Neuronal stem cell (in vitro differentiated cells): ENCODE data around the gene SORCS2.

ENCODE experiments used
- DNase-seq: peaks from one replicate; pipeline ENCODE4 v3.0.0-alpha.2; 2013; ENCODE audit warnings: low spot score
- H2AFZ ChIP-seq: one replicate; pipeline ENCODE4 v1.6.1; 2013; ENCODE audit warnings: mild to moderate bottlenecking, low read length, inconsistent platforms
- H2AK5ac ChIP-seq: 2 replicates; pipeline ENCODE4 v1.6.1; 2013; ENCODE audit warnings: low read depth, mild to moderate bottlenecking, inconsistent platforms, low read length, moderate library complexity, mixed read lengths
- H2BK120ac ChIP-seq: 2 replicates; pipeline ENCODE4 v1.6.1; 2013; ENCODE audit warnings: low read depth, mild to moderate bottlenecking, inconsistent platforms, low read length, moderate library complexity, mixed read lengths
- H2BK12ac ChIP-seq: one replicate; pipeline ENCODE4 v1.6.1; 2013; ENCODE audit warnings: low read length, inconsistent platforms
- H2BK15ac ChIP-seq: 2 replicates; pipeline ENCODE4 v1.6.1; 2013; ENCODE audit warnings: mild to moderate bottlenecking, low read length, inconsistent platforms, mixed read lengths
- H2BK5ac ChIP-seq: one replicate; pipeline ENCODE4 v1.6.1; 2013; ENCODE audit warnings: inconsistent platforms, mild to moderate bottlenecking, low read length, moderate library complexity
- H3K14ac ChIP-seq: one replicate; pipeline ENCODE4 v1.6.1; 2013; ENCODE audit warnings: low read length, inconsistent platforms
- H3K18ac ChIP-seq: 2 replicates; pipeline ENCODE4 v1.6.1; 2013; ENCODE audit warnings: low read length, inconsistent platforms
- H3K23ac ChIP-seq: 2 replicates; pipeline ENCODE4 v1.6.1; 2013; ENCODE audit warnings: low read depth, mild to moderate bottlenecking, mixed read lengths, low read length, inconsistent platforms; ENCODE audit not compliant: poor library complexity
- H3K27ac ChIP-seq: replicated peaks from 3 replicates; pipeline ENCODE4 v1.5.1; 2013; ENCODE audit warnings: low read length, inconsistent platforms
- H3K27me3 ChIP-seq, 3 experiments: 2 replicates each; pipeline ENCODE4 v1.6.1; 2013; ENCODE audit warnings: low read length in 3 of 3, mild to moderate bottlenecking in 2 of 3, inconsistent platforms in 1 of 3, low read depth in 1 of 3, mixed read lengths in 1 of 3, moderate library complexity in 1 of 3; ENCODE audit not compliant: control insufficient read depth in 3 of 3, insufficient read depth in 3 of 3
- H3K36me3 ChIP-seq, 2 donors: replicated peaks in 1 of 2; 2 replicates each; pipeline ENCODE4 v1.6.1; 2013; ENCODE audit warnings: low read length in 2 of 2; ENCODE audit not compliant: control insufficient read depth in 2 of 2, insufficient read depth in 2 of 2
- H3K4ac ChIP-seq: 2 replicates; pipeline ENCODE4 v1.6.1; 2013; ENCODE audit warnings: inconsistent platforms, mild to moderate bottlenecking, low read length, moderate library complexity
- H3K4me1 ChIP-seq, 2 donors: 1 replicate in 1 of 2; 2 replicates in 1 of 2; pipeline ENCODE4 v1.6.1; 2013; ENCODE audit warnings: low read length in 2 of 2, low read depth in 1 of 2; ENCODE audit not compliant: control insufficient read depth in 2 of 2, insufficient read depth in 1 of 2
- H3K4me2 ChIP-seq: one replicate; pipeline ENCODE4 v1.6.1; 2013; ENCODE audit warnings: mild to moderate bottlenecking, low read length, inconsistent platforms; ENCODE audit not compliant: insufficient read depth, poor library complexity, severe bottlenecking
- H3K4me3 ChIP-seq, 2 donors: 2 replicates each; pipeline ENCODE4 v1.5.1; 2013; ENCODE audit warnings: low read length in 2 of 2, mild to moderate bottlenecking in 2 of 2, inconsistent platforms in 1 of 2, moderate library complexity in 1 of 2
- H3K79me1 ChIP-seq: one replicate; pipeline ENCODE4 v1.6.1; 2013; ENCODE audit warnings: low read depth, mild to moderate bottlenecking, inconsistent platforms, low read length, moderate library complexity
- H3K9ac ChIP-seq: one replicate; pipeline ENCODE4 v1.6.1; 2013; ENCODE audit warnings: mild to moderate bottlenecking, low read depth, low read length, inconsistent platforms; ENCODE audit not compliant: poor library complexity
- H3K9me3 ChIP-seq, 2 donors: replicated peaks in 1 of 2; 2 replicates each; pipeline versions ENCODE3 to v1.6.1; 2013; ENCODE audit warnings: low read length in 2 of 2, mild to moderate bottlenecking in 2 of 2, inconsistent platforms in 1 of 2, low read depth in 1 of 2, mixed read lengths in 1 of 2, moderate library complexity in 1 of 2; ENCODE audit not compliant: control insufficient read depth in 2 of 2, insufficient read depth in 1 of 2
- H4K8ac ChIP-seq: one replicate; pipeline ENCODE4 v1.6.1; 2013; ENCODE audit warnings: low read depth, mild to moderate bottlenecking, inconsistent platforms, low read length, moderate library complexity
- H4K91ac ChIP-seq: one replicate; pipeline ENCODE4 v1.6.1; 2013; ENCODE audit warnings: low read length, low read depth, mild to moderate bottlenecking, inconsistent platforms; ENCODE audit not compliant: poor library complexity
- WGBS, 2 donors: extraction: QIAGEN DNeasy Blood & Tissue Kit; methylation state at CpG; one replicate each; pipeline ENCODE4 v1.1.7; 2013; ENCODE audit warnings: missing lambda C conversion rate in 2 of 2, mixed read lengths in 1 of 2; ENCODE audit not compliant: insufficient read length in 2 of 2, insufficient replicate concordance in 1 of 2; ENCODE audit errors: extremely low coverage in 2 of 2; 5-methylcytosine and 5-hydroxymethylcytosine counted together

The SORCS2 gene

GRCh38 chr4:7539659-7540058, 347.3 kb downstream of the SORCS2 start:
- H2BK15ac ChIP-seq, result no peak overlapping the region
- H2AFZ ChIP-seq, result no peak overlapping the region
- no peak overlapping the region for H2AK5ac ChIP-seq
- no peak overlapping the region for H3K4me2 ChIP-seq
- no peaks in the 10 kb centered on the region for H3K4me1 ChIP-seq
- H3K18ac ChIP-seq, result no peak overlapping the region
- no peak overlapping the region for H3K4ac ChIP-seq
- H3K23ac ChIP-seq, result no peak overlapping the region
- no peak overlapping the region for H2BK12ac ChIP-seq
- H3K27ac ChIP-seq, result no peak overlapping the region
- H3K14ac ChIP-seq, result no peak overlapping the region
- H2BK120ac ChIP-seq, result no peak overlapping the region
- H4K8ac ChIP-seq, result no peak overlapping the region
- H3K27me3 ChIP-seq, result no peaks in the 10 kb centered on the region
- H3K9ac ChIP-seq, result no peak overlapping the region
- H2BK5ac ChIP-seq, result no peak overlapping the region
- no peak for DNase-seq
- H3K79me1 ChIP-seq, result peaks cover 2% of the 10 kb centered on the region
- no peak overlapping the region for H4K91ac ChIP-seq
- no CpG with 5 or more reads among the region's 9 CpGs for WGBS, 2 donors
- H3K36me3 ChIP-seq, result no peaks in the 10 kb centered on the region
- peaks cover 0 to 2% of the 10 kb centered on the region in 2 donors for H3K9me3 ChIP-seq
- no peak overlapping the region for H3K4me3 ChIP-seq

- Histone ChIP-seq H2BK5ac (no peak overlapping the region), H3K4me1 (no peaks in the 10 kb centered on the region), H2AFZ (no peak overlapping the region), H4K8ac (no peak overlapping the region), H3K14ac (peak overlapping the region; percentile 38), H2BK120ac (no peak overlapping the region), H3K4me3 (no peak overlapping the region), H2BK12ac (peak overlapping the region; percentile 22), H2AK5ac (peak overlapping the region; percentile 92), H3K23ac (no peak overlapping the region), H3K79me1 (peaks cover 2% of the 10 kb centered on the region), H3K27me3 (no peaks in the 10 kb centered on the region), H4K91ac (no peak overlapping the region), H3K9ac (peak overlapping the region; percentile 63), H3K9me3 (peaks cover 0 to 1% of the 10 kb centered on the region in 2 donors), H3K18ac (peak overlapping the region; percentile 91), H3K4ac (no peak overlapping the region), H3K36me3 (no peaks in the 10 kb centered on the region), H3K4me2 (no peak overlapping the region), H2BK15ac (no peak overlapping the region), H3K27ac (no peak overlapping the region)
- no CpG with 5 or more reads among the region's 12 CpGs for WGBS, 2 donors
- DNase-seq, result no peak
Measured at GRCh38 chr4:7540206-7540605, 347.9 kb downstream of the SORCS2 start.

- peak overlapping the region; percentile 91 for H3K18ac ChIP-seq
- H3K4me2 ChIP-seq, result no peak overlapping the region
- peaks cover 0 to 1% of the 10 kb centered on the region in 2 donors for H3K9me3 ChIP-seq
- no peak overlapping the region for H3K23ac ChIP-seq
- H3K4me3 ChIP-seq, result peak overlapping the region in 1 of 2 donors; percentile 38
- no peak overlapping the region for H2BK120ac ChIP-seq
- H4K91ac ChIP-seq, result no peak overlapping the region
- peak overlapping the region; percentile 5 for H2BK5ac ChIP-seq
- H2AFZ ChIP-seq, result no peak overlapping the region
- no peak overlapping the region for H3K9ac ChIP-seq
- H2BK12ac ChIP-seq, result no peak overlapping the region
- H4K8ac ChIP-seq, result no peak overlapping the region
- H3K79me1 ChIP-seq, result peaks cover 2% of the 10 kb centered on the region
- no peaks in the 10 kb centered on the region for H3K36me3 ChIP-seq
- H2AK5ac ChIP-seq, result peak overlapping the region; percentile 92
- WGBS, 2 donors, result no CpG with 5 or more reads among the region's 17 CpGs
- H3K14ac ChIP-seq, result peak overlapping the region; percentile 38
- H3K27ac ChIP-seq, result no peak overlapping the region
- no peaks in the 10 kb centered on the region for H3K27me3 ChIP-seq
- no peak for DNase-seq
- no peaks in the 10 kb centered on the region for H3K4me1 ChIP-seq
- H2BK15ac ChIP-seq, result no peak overlapping the region
- H3K4ac ChIP-seq, result no peak overlapping the region
Measured at GRCh38 chr4:7540654-7541413, 348.5 kb downstream of the SORCS2 start.

- Histone ChIP-seq H2BK5ac (peak overlapping the region; percentile 5), H2BK12ac (no peak overlapping the region), H3K9ac (no peak overlapping the region), H3K18ac (no peak overlapping the region), H3K27ac (no peak overlapping the region), H3K14ac (no peak overlapping the region), H4K91ac (no peak overlapping the region), H2BK120ac (no peak overlapping the region), H2AFZ (no peak overlapping the region), H3K79me1 (peaks cover 2% of the 10 kb centered on the region), H3K9me3 (peaks cover 0 to 1% of the 10 kb centered on the region in 2 donors), H2BK15ac (no peak overlapping the region), H3K23ac (no peak overlapping the region), H3K4me3 (no peak overlapping the region), H3K27me3 (no peaks in the 10 kb centered on the region), H4K8ac (no peak overlapping the region), H3K4me1 (no peaks in the 10 kb centered on the region), H3K36me3 (no peaks in the 10 kb centered on the region), H2AK5ac (no peak overlapping the region), H3K4me2 (no peak overlapping the region), H3K4ac (no peak overlapping the region)
- no peak for DNase-seq
- WGBS, 2 donors, result no CpG with 5 or more reads among the region's 8 CpGs
Measured at GRCh38 chr4:7541414-7541810, 349.1 kb downstream of the SORCS2 start.
